ENCODE data around the gene SIK2.

Gene SIK2

DNA sequence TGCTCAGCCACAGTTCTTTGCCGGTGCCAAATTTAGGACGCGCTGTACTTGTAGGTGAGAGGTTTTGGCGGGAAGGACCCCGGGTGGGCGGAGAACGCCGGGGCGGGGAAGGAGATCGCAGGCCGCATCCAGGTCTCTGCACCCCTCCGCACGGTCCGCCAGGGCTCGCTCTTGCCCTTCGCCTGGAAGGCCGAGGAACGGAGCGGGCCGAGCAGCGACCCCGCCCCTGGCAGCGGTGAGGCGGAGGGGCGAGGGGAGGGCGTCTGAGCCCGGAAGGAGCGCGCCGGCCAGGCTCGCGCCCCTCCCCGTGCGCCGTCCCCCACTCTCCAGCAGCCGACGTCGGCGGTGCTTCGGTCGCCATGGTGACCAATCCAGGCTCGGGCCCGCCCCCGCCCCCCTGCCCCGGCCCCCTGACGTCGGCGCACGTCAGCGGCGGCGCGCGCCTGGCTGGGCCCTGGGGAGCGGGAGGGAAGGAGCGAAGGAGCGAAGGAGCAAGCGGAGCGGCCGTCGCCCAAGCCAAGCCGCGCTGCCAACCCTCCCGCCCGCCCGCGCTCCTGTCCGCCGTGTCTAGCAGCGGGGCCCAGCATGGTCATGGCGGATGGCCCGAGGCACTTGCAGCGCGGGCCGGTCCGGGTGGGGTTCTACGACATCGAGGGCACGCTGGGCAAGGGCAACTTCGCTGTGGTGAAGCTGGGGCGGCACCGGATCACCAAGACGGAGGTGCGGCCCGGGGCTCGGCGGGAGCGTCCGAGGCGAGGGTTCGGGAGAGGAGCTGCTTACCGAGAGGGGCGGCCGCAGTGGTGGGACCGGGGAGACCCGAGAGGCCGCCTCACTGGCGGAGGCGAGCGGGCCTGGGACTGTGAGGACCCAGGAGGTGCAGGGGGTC lies at the start of gene SIK2:
Gene SIK2 (plus strand): TSS at position 471 of the 886 bp plus-strand sequence. CDS start 115 bp downstream, at position 586.
- DNase-seq = peak; percentile 94

DNA sequence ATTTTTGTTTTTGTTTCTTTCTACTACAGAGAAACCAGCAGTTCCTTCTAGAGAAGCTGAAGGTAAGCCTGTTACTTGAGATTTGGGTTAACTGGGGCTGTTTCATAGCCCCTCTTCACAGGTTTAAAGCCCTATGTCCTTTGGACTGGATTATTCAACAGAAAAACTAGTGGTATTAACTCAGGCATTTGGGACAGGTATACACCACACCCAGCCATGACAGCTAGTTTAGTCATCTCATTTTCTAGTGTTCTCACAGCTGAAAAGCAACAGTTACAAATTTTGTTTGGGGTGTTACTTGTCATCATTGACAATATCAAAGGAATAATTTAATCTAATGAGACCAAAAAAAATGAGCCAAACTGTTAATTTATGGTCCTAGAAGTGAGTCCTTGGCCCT lies 47.7 kb upstream of the SIK2 start:
- DNase-seq = no peak

DNA sequence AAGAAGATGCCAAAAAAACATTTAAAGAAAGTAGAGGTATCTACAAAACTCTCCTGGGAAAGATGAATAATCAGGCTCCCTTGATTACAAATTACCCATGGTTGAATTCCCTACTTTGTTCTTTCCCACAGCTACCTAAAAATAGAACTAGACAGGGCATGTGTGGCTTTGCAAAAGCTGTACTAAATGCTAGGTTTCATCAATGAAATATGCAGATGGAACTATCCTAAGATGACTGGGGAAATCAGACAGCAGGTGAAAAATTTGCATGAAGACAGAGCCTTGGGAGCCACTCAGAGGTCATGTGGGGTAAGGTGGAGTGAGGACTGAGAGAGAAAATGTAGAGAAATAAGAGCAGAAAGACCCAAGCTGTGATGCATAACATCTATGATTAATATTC lies 47.0 kb upstream of the SIK2 start:
- DNase-seq = no peak

DNA sequence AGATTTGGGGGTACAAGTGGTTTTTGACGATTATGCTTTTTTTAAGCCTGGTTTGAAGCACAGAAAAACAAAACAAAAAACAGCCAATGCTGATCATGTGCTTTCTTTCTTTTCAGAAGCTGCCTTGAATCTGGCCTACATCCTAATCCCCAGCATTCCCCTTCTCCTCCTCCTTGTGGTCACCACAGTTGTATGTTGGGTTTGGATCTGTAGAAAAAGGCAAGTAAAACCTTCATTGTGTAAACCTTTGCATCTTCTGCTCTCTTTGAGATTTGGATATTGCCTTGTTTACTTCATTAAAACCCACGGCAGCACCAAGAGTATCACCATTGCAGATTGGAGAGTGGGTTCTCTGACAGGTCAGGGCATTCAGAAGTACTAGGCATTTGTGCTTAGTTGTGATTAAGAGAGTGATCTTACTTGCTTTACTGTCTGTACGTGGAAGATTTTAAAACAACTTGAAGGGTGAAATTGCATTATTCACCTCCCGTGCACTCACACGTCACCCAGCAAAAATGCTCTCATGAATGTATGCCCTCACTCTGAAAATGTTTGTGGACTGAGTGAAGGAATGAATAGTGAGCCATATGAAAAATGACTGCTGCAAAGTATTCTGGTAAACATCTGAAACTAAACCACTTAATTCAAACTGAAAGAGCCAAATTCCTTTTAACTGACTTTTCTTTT lies 44.7 kb upstream of the SIK2 start:
- no peak for DNase-seq

GRCh38 chr11:111559800-111560464 lies 42.3 kb upstream of the SIK2 start:
- DNase-seq = no peak

DNA sequence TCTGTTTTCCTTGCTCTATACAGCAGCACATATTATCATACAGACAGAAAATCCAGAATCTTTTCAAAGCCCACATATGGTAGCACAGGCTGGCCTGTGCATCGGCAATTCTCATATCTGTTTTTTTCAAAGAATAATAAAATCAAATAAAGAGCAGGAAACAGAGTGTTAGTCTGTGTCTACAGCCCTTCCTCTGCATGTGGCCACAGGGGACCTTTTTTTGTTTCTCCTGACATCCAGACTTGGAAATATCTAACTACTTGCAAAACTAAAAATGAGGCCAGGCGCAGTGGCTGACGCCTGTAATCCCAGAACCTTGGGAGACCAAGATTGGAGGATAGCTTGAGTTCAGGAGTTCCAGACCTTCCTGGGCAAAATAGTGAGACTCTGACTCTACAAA lies 41.4 kb upstream of the SIK2 start:
- DNase-seq = no peak

- no peak for DNase-seq
These were observed 40.9 kb upstream of the SIK2 start for GRCh38 chr11:111561306-111561705.

GRCh38 chr11:111561791-111562325 lies 40.4 kb upstream of the SIK2 start:
- no peak for DNase-seq

- DNase-seq = no peak
These were observed 39.4 kb upstream of the SIK2 start for GRCh38 chr11:111562692-111563389.

- DNase-seq = peak; percentile 77
These were observed 37.0 kb upstream of the SIK2 start for GRCh38 chr11:111565114-111565720.

- DNase-seq = no peak
These were observed 35.9 kb upstream of the SIK2 start for GRCh38 chr11:111566324-111566723.

DNA sequence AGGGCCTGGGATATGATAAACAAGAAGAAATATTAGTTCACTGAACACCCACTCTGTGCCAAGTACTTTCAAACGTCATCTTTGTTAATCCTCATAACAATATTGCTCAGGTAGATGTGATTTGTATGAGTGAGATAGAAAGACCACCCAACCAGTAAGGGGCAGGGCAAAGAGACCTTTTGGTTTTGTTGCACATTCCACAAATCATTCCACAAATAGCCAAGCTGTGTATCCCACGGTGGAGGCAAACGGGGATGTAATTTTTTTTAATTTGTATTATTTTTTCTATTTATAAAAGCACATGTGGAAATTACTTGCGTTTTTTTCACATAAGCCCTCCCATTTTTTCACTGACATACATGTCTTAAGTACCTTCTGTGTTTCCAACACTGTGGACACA lies 32.8 kb upstream of the SIK2 start:
- no peak for DNase-seq

GRCh38 chr11:111570796-111571195 lies 31.5 kb upstream of the SIK2 start:
- DNase-seq = no peak

GRCh38 chr11:111571829-111572501 lies 30.3 kb upstream of the SIK2 start:
- no peak for DNase-seq

DNA sequence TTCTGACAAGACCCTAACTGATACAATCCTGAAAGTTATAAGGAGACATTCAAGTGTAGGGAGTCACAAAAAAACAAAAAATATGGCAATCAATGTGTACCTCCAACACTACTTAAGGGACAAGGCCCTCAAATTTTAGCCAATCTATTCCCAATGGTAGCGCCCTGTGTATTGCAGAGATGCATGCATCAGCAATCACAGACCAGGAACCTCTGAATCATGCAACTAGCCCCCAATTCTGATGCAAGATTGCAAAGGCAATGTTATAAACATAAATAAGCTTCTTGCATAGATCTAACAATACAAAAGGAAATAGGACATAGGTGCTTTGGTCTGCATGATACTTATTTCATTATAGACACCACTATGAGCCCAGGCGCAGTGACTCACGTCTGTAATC lies 29.7 kb upstream of the SIK2 start:
- DNase-seq = no peak

DNA sequence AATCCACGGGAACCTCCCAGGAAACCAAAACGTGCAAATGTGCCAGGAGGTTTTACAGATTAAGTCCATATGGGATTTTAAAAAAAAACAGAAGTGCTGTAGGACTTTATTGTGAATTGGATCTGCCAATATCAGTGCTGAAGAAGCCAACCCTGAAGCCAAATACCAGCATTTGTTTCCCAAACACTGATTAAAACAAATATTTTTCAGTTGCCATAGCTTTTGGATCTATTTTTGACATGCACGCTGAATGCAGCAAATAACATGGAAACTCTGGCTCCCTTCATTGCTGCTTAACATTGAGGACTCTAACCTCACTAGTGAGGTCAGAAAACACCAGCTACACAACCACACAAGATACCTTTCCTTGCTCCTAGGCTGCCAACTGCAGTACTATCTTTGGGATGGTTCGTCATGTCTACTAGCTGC lies 28.4 kb upstream of the SIK2 start:
- DNase-seq = no peak

- peak; percentile 38 for DNase-seq
These were observed 27.6 kb upstream of the SIK2 start for GRCh38 chr11:111574373-111575225.

DNA sequence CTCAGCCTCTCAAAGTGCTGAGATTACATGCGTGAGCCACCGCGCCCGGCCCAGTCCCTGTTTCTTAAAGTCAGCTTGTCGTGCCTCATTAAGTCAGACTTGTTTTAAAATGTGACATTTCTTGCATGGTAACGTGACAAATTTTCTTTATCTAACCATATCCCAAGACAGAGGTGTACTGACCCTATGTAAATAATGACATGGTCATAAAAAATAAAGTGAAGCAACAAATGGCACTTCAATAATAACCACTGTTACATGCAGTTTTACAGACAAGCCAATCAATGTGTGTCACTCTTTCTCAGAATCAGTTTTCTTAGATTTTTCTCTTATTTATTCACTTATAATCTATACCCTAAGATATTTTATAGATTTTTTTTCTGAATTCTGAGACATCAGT lies 26.5 kb upstream of the SIK2 start:
- no peak for DNase-seq

DNA sequence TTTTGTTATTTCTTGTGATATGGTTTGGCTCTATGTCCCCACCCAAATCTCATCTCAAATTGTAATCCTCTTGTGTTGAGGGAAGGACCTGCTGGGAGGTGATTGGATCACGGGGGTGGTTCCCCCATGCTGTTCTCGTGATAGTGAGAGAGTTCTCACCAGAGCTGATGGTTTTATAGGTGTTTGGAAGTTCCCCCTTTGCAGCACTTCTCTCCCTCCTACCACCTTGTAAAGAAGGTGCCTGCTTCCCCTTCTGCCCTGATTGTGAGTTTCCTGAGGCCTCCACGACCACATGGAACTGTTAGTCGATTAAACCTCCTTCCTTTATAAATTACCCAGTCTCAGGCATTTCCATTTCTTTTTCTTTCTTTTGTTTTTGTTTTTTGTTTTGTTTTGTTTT lies 24.4 kb upstream of the SIK2 start:
- no peak for DNase-seq

GRCh38 chr11:111581341-111581740 lies 20.9 kb upstream of the SIK2 start:
- no peak for DNase-seq

DNA sequence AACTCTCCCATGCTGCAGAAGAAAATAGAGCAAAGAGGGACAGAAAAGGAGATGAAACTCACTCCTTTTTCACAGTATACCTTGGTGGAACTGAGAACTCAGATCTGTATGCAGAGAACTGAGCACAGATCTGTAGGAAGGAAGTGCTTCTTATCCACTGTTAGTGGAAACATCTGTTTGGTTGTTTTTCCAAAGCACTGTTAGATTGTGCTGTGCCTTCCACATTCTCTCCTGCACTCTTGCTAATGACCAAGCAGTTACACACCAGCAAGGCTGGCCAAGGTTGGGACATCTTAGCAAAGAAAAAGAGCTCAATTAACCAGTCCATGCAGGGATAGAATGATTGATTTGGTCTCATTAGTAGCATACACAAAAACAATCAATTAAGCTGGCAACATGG lies 20.1 kb upstream of the SIK2 start:
- DNase-seq = peak; percentile 11

All from hematopoietic multipotent progenitor cell treated with erythropoietin and hydrocortisone succinate and interleukin-3 and kit ligand, for 8 days (in vitro differentiated cells).